ENCODE data around the gene GTSE1.
"Not testable (repeated sequence)": the region's sequence is repeated elsewhere in the genome, so short reads cannot be mapped to it uniquely, and the experiment has no call there.

Gene GTSE1

DNA sequence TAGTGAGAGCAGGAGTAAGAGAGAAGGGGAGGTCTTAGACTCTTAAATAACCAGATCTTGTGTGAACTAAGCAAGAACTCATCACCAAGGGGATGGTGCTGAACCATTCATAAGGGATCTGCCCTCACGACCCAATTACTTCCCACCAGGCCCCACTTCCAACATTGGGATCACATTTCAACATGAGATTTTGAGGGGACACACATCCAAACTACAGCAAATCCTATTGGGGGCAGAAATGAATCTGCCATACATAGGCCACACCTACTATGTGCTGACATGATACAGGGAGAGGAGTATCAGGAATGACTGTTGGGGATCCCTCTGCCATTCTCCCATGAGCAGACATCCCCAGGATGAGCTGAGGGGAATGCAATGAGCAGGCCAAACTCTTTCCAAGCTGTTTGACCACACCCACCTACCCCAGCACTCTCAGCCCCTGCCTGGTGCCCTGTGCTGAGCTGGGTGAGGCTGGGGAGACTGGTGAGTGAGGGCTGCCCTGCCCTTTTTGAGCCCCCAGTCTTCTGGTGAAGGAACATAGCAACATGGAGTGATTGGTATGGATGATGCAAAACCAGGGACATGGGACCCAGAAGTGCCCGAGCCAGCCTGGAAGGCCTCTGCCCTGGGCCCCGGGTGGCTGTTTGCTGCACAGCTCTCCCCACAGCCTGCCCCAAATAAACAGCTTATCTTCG lies 1.2 kb upstream of the GTSE1 start:
- DNase-seq = no peak

DNA sequence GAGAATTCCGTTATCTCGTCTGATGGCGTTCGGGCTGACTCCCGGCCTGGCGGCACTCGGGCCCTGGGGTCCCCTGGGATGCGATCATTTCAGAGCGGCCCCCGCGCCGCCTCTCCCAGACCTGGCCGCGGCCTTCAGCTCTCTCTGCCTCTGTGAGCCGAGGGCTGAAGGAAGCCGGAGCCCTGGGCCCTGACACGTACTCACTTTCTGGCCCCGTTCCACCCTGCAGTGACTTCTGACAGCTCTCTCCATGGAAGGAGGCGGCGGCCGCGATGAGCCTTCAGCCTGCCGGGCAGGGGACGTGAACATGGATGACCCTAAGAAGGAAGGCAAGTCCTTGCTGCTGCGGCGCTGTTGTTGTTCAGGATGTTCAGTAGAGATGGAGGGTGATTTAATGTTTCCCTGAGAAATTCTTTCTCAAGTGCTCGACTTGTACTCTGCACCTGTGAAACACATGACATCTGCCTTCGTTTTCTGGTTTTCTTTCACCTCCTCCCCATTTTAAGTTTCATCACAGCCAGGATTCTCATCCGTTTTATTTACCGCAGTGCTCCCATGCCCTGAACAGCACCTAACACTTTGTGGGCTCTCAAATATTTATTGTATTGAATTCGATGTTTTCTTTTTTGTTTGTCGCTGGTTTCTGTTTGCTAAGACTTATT lies 612 bp downstream of the GTSE1 start:
- DNase-seq = peak; percentile 42

DNA sequence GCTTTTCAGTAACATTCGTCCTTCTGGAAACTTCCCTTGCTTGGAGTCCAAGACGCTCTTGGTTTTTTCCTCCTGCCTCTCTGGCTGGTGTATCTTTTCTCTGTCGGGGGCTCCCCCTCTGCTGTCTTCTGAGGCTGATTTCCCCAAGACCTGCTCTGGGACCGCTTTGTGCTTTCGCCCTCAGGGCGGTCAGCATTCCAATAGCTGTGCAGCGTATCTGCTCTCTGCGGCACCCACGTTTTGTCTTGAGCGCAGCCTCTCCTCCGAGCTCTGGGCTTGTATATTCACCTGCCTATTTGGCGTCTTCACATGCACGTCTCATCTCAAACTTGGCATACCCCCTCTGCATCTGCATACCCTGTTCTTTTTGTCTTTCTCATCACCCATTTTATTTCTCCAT lies 2.4 kb downstream of the GTSE1 start:
- no peak for DNase-seq

DNA sequence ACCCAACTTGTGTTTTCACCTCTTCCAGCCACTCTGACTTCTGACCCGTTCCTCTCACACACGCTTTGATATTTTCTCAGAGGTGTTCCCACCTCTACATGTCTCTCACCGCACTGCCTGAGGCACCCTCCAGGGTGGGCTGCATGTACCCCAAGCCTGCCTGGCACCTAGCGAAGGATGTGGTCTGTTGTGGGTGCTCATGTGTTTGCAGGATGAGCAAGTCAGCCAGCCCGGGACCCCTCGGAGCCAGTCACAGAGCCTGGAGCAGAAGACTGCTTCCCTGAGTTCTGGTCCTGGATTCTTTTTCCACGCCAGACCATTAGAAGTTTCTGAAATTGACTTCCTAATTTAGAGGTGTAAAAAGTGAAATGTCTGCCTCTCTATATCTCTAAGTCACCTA lies 3.8 kb downstream of the GTSE1 start:
- no peak for DNase-seq

DNA sequence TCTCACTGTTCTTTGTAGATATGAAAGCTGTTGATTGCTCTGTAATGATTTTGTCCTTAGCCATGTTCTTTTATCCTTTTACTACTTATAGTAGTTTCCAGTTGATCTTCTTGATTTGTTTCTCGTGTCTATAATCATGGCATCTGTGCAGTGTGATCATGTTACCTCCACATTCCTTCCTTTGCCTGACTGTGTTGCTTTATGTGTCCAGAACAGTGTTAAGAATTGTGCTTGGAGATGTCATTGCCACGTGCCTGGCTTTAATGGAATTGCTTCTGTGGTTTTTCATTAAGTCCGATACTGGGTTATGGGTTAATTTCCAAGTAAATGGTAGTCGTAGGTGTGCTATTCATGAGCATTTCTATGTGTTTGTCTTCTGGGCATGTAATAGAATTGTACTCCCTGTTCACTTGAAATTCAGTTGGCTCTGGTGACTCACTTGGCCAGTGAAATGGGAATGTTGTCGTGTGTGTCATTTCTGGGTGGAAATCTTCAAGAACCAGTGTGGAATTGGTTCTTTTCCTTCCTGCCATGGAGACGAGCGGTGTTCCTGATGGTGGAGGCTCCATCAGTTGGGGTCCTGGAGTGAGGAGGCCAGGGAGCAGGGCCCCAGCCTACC lies 6.8 kb downstream of the GTSE1 start:
- DNase-seq = no peak

DNA sequence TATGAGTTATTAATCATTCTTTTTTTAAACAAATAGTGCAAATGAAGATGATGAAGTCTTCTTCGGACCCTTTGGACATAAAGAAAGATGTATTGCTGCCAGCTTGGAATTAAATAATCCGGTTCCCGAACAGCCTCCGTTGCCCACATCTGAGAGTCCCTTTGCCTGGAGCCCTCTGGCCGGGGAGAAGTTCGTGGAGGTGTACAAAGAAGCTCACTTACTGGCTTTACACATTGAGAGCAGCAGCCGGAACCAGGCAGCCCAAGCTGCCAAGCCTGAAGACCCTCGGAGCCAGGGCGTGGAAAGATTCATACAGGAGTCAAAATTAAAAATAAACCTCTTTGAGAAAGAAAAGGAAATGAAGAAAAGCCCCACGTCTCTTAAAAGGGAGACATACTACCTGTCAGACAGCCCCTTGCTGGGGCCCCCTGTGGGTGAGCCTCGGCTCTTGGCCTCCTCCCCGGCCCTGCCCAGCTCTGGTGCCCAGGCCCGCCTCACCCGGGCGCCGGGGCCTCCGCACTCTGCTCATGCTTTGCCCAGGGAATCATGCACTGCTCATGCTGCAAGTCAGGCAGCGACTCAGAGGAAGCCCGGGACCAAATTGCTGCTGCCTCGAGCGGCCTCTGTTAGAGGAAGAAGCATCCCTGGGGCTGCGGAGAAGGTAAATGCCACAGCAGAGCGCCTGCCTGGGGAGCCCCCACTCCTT lies 11.8 kb downstream of the GTSE1 start:
- DNase-seq = no peak

DNA sequence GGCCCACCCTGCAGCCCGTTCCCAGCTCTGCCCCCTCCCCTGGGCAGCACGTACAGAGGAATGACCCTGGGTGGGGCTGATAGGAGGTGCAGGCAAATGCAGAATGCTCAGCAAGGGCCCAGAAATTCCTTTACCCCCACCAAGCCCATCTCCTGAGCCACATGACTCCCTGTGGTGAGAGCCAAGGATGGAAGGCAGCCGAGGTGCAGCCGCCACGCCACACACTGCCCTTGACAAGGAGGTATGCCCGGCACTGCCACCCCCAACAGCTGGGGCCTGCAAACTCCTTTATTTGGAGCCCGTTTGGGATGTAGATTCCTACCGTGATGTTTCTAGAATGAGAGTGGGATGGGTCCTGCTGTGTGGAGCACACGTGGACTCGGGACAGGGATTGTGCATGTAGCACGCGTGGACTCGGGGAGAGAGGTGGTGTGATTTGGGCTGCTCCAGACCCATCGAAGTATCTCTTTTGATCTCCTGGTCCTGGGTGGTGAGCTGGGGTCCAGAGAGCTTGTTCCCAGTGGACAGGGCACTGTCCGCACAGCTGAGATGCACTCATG lies 12.9 kb downstream of the GTSE1 start:
- no peak for DNase-seq

DNA sequence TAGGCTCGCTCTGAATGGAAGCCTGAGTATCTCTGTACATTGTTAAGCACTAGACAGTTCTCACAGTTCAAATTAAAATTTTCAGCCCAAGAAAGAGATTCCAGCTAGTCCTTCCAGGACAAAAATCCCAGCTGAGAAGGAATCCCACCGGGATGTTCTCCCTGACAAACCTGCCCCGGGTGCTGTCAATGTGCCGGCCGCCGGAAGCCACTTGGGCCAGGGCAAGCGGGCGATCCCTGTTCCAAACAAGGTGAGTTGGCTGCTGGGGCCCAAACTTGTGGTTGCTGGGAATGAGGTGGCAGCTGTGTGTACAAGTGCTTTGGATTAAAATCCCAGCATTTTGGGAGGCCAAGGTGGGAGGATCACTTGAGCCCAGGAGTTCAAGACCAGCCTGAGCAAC lies 15.4 kb downstream of the GTSE1 start:
- no peak for DNase-seq

DNA sequence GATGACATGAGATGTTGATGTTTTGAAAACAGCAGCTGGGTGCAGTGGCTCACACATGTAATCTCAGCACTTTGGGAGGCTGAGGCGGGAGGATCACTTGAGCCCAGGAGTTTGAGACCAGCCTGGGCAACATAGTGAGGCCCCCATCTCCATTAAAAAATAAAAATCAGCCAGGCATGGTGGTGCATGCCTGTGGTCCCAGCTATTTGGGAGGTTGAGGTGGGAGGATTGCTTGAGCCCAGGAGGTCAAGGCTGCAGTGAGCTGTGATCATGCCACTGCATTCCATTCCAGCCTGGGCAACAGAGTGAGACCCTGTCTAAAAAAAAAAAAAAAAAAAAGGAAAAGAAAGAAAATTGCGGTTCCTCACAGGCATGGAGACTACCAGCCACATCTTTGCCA lies 16.2 kb downstream of the GTSE1 start:
- DNase-seq = not testable (repeated sequence)

DNA sequence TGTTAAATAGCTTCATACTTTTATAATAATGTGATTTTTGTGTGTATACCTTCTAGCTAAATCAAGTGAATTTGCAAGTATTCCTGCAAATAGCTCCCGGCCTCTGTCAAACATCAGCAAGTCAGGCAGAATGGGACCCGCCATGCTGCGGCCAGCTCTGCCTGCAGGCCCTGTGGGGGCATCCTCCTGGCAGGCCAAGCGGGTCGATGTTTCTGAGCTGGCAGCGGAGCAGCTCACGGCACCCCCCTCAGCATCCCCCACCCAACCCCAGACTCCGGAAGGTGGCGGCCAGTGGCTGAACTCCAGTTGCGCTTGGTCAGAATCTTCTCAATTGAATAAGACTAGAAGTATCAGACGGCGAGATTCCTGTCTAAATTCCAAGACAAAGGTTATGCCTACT lies 19.3 kb downstream of the GTSE1 start:
- DNase-seq = no peak

DNA sequence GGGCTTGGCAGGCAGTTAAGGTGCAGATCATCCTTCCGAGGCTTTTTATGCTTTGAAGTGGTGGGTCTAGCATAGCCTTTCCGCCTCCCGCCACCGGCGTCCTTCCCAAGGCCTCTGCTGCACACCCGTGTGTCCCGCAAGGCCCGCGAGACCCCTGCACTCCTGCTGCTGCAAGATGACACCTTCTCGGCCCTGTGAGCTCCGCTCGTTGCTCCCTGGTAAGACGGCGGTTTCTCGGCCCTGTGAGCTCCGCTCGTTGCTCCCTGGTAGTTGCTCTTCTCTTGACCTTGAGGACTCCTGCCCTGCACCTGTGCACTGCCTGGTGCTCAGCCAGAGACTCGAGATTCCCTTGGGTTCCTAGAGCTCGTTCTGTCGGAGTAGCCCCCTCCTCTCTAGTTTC lies 21.0 kb downstream of the GTSE1 start:
- no peak for DNase-seq

DNA sequence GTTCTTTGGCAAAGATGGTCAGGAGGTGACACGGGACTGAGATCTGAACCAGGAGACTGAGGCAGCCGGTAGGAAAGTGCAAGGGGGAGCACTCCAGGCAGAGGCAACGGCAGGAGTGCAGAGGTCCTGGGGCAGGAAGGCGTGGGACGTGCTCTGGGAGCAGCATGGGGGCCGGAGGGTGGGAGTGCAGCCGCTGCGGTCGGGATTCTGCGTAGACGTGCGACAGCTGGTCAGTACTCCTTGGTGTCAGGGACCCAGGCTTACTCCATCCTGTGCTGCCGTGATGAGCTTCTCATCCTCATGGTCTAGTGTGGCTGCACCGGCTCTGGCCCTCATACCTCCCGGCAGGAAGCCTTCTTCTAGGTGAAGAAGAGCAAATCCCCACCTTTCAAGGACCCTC lies 21.9 kb downstream of the GTSE1 start:
- DNase-seq = no peak

DNA sequence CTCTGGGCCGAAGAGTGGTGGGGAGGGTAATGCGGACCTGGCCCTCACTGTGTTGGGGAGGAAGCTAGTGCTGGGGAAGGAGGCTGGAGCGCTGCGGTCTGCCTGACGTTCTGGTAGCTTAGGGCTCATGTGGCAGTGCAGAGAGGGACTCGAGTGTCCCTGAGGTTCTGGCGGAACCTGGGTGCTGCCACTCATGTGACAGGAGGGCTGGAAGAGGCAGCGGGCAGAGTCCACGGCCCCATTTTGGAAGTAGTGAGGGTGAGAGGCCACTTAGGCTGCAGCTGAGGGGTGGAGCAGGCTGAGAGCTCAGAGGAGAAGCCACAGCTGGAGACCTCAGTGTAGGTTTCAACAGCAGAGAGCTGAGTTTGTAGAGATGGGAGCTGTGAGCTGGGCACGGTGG lies 22.6 kb downstream of the GTSE1 start:
- no peak for DNase-seq

DNA sequence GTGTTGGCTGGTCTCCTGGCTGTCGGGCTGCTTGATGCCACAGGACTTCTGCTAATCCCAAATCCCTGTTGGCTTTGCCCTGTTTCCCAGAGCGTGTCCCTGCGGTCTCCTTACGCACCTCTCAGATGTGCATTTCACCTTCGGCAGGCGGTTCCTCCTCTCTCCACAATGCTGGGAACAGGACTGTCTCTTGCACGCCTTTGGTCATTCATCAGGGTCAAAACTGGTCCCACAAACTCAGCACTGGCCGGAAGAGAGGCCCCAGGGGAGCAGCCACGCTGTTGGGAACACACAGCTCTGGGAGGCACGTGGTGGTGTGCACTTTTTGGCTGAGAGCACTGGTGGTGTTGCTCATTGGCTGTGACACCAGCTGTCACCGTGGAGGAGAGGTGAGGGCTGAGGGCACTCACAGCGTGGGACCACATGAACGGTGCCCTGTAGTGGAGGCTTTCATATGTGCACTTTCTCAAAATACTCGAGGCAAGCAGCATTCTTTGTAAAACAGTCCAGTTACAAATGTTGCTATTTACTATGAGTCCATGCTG lies 23.6 kb downstream of the GTSE1 start:
- no peak for DNase-seq

DNA sequence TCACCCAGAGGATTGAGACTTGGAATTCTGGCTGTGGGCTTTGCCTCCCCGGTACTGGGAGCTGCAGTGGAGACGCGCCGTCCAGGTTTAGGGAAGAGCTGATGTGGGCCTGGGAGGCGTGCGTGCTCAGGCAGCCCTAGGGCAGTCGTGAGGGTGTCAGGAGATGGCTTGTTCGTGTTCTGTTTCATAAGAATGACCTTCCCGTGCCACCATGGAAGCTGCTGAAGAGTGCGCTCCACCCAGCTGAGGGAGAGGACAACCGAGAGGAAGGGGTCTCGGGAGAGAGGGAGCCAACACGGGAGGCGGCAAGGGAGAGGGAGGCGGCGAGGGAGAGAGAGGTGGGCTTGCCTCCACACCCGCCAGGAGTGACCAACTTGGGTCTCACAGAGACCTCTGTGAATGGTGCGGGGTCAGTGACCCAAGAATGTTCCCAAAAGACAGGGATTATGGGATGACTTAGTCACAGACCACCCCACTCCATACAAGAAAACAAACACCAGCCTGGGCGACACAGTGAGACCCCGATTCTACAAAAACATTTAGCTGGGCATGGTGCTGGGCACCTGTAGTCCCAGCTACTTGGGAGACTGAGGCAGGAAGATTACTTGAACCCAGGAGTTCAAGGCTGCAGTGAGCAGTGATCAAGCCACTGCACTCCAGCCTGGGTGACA lies 24.2 kb downstream of the GTSE1 start:
- DNase-seq = no peak

DNA sequence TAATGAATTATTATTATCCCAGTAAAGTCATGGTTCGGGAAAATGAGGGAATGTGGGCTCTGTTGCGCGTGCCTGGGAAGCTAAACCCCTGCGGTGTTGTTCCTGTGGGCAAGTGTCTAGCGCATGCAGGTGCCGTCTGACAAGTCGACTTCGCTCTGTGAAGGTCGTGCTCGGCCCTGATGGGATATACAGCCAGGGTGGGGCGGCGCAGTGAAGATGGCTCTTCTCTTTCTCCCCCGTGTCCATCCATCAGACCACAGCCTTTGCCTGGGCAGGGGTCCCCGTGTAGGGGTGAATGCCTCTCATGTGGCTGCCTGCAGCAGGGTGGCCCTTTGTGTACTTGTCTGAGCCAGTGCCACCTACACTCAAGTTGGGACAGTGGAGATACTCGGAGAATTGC lies 26.0 kb downstream of the GTSE1 start:
- DNase-seq = no peak

DNA sequence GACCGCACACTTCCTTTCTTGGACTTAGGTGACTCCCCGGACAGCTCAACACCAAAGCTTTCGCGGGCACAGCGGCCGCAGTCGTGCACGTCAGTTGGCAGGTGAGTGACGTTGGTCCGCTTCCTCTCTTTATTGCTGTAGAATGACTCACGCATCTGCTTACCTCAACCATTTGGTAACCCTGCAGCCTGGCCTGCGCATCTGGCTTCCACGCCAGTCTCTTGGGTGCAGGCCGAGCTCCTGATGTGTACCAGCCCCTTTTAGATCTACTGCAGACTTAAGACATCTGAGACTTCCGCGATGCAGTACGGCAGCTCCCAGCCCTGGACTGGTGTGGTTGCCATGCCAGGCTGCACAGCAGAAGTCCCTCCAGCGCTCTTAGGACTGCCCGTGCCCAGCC lies 26.5 kb downstream of the GTSE1 start:
- DNase-seq = no peak

DNA sequence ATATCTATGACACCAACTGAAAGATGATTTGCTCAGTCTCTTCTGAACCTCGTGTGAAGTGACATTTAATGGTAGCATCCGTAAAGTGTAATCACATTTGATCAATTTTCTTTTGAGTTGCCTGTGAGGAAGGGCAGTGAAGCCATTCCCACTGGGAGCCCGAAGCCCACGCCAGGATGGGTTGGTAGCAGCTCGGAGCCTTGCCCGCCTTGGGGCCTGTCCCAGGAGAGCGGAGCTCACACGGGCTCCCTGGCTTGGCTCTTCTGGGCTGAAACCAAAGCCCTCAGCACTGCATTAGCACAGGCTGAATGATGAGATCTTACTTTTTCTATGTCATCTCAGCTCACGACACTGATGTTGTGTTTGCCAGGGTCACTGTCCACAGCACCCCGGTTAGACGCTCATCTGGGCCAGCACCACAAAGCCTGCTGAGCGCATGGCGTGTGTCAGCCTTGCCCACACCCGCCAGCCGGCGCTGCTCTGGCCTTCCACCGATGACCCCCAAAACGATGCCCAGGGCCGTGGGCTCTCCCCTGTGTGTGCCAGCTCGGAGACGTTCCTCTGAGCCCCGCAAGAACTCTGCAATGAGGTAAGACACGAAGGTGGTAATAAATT lies 29.5 kb downstream of the GTSE1 start:
- DNase-seq = no peak

DNA sequence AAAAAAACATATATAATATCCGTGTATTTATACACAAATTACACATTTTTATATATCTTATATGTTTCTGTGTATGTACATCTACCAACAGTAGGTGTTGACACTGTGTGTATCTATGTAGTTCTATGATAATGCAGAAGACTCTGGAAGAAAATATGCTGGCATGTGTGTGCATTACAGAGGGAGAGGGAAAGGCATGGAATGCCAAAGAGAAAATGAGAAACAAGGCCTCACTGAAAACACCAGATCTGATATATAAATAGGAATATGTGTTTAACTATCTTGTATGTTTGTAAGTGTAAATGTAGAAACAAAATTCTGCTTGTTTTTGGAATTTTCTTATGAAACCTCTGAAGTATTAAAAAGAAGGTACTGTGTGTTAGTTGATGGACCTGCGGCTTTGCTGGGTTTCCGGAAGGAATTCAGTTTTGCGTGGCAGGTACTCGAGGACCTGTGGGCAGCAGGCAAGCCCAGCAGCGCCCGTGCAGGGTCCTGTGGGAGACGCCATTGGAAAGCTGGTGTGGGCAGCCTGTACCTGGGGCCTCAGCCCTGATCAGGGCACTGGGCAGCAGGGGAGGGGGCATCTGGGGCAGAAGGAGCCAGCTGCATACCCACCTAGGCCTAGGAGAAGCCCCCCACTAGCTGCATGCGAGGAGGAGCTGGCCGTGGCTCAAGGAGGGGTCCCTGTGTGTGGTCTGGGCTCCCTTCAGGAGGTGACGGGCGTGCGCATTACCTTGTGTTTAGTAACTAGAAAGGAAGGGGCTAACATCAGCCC lies 31.2 kb downstream of the GTSE1 start:
- DNase-seq = no peak

DNA sequence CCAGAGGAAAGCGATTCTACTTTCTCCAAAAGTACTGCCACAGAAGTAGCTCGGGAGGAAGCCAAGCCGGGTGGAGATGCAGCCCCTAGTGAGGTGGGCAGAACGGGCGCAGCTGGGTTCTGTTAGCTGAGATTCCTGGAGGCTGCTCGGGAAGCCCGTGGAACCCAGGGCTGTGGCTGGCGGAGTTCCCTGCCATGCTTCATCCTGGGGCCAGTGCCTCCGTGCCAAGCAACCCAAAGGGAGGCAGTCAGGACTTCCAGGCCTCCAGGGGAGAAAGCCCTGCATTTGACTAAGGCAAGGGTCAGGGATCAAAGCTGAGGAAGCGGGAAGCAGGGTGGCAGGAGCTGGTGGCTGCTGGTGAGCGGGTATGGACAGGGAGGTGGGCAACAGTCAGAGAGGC lies 32.1 kb downstream of the GTSE1 start:
- no peak for DNase-seq

DNA sequence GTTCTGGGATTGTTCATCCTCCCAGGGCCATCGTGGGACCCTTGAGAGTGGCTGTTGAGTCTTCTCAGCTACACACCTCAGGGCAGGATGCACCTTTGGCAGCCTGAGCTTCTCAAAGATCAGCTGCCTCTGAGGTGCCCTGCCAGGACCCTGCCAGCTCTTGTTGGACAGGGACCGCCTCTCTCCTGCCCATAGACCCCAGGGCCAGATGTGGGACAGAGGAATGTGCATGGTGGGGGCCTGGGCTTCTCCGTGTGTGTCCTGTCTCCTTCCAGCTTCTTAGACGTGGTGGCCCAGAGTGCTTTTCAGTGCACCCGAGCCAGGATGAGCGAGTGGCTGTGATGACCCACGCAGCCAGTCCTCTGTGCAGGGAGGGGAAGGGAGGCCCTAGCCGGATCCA lies 32.9 kb downstream of the GTSE1 start:
- no peak for DNase-seq

Data from OCI-M1 (cell line).